Skin of body (tissue), 2 donors: ENCODE data around the gene KAT2B. TPM values are rescaled to one million over a fixed set of nuclear protein-coding genes. Genes with fewer than 3 reads are reported as not detected.
"Not testable (repeated sequence)": the region's sequence is repeated elsewhere in the genome, so short reads cannot be mapped to it uniquely, and the experiment has no call there.

Experiments
- DNase-seq: peaks from one replicate; lab custom pipeline; 2025; lab: John Stamatoyannopoulos, UW
- total RNA-seq: library from RNA; depleted of rRNA; stranded (reverse); fragments of >200 nt; gene quantifications from one replicate; pipeline ENCODE4 v1.2.3, GENCODE V29; 2014

KAT2B gene
- 24.7 TPM for total RNA-seq

- peak; percentile 56 for DNase-seq
Measured at GRCh38 chr3:20039765-20040547, at the start of gene KAT2B. TSS of gene KAT2B (plus strand) at chr3:20040446. CDS start at chr3:20040478, 32 bp downstream.

GRCh38 chr3:19994796-19995195 lies 45.5 kb upstream of the KAT2B start:
- DNase-seq: no peak

- DNase-seq: no peak
Measured at GRCh38 chr3:19997502-19997901, 42.7 kb upstream of the KAT2B start.

GRCh38 chr3:20001932-20002331 lies 38.3 kb upstream of the KAT2B start:
- no peak for DNase-seq

GRCh38 chr3:20007960-20008359 lies 32.3 kb upstream of the KAT2B start:
- DNase-seq: no peak

- DNase-seq: no peak
Measured at GRCh38 chr3:20008646-20009045, 31.6 kb upstream of the KAT2B start.

GRCh38 chr3:20012164-20012563 lies 28.1 kb upstream of the KAT2B start, which contains the start of gene PP2D1:
TSS of gene PP2D1 (minus strand) at chr3:20012264. CDS start at chr3:20012072, 192 bp downstream.
- no peak for DNase-seq

GRCh38 chr3:20013396-20013795 lies 26.9 kb upstream of the KAT2B start:
- DNase-seq: no peak

- DNase-seq: no peak
Measured at GRCh38 chr3:20015525-20015924, 24.7 kb upstream of the KAT2B start.

GRCh38 chr3:20016076-20016475 lies 24.2 kb upstream of the KAT2B start:
- not testable (repeated sequence) for DNase-seq

- no peak for DNase-seq
Measured at GRCh38 chr3:20022954-20023622, 17.2 kb upstream of the KAT2B start.

GRCh38 chr3:20023623-20024405 lies 16.4 kb upstream of the KAT2B start:
- peak; percentile 17 for DNase-seq

- no peak for DNase-seq
Measured at GRCh38 chr3:20027136-20027535, 13.1 kb upstream of the KAT2B start.

- no peak for DNase-seq
Measured at GRCh38 chr3:20028905-20029331, 11.3 kb upstream of the KAT2B start.

GRCh38 chr3:20031939-20032338 lies 8.3 kb upstream of the KAT2B start:
- not testable (repeated sequence) for DNase-seq

GRCh38 chr3:20035019-20035418 lies 5.2 kb upstream of the KAT2B start:
- no peak for DNase-seq

GRCh38 chr3:20037255-20037996 lies 2.8 kb upstream of the KAT2B start:
- no peak for DNase-seq

- DNase-seq: no peak
Measured at GRCh38 chr3:20038699-20039465, 1.4 kb upstream of the KAT2B start.

- no peak for DNase-seq
Measured at GRCh38 chr3:20039466-20039764, 831 bp upstream of the KAT2B start.

- DNase-seq: peak; percentile 36
Measured at GRCh38 chr3:20040548-20041196, 426 bp downstream of the KAT2B start.
